Activated CD4-positive, alpha-beta T cell treated with anti-CD3 and anti-CD28 coated beads, Interleukin-2, amount 10 ng/mL, durations not matched to agents 24 days and 14 days (primary cell): ENCODE results near the gene GRB10. TPM values are rescaled to one million over a fixed set of nuclear protein-coding genes. Genes with fewer than 3 reads are reported as not detected.

Source experiments
- DNase-seq: peaks from one replicate; pipeline ENCODE4 v3.0.0; 2022
- H3K27ac Mint-ChIP-seq: one replicate; pipeline ENCODE4 v1.8.0; 2022; ENCODE audit warnings: mild to moderate bottlenecking, mixed read lengths
- H3K27me3 Mint-ChIP-seq: one replicate; pipeline ENCODE4 v1.8.0; 2022; ENCODE audit warnings: mixed read lengths
- H3K36me3 Mint-ChIP-seq: one replicate; pipeline ENCODE4 v1.8.0; 2022; ENCODE audit warnings: low read depth, mild to moderate bottlenecking, mixed read lengths
- H3K4me1 Mint-ChIP-seq: one replicate; pipeline ENCODE4 v1.8.0; 2021; ENCODE audit warnings: mixed read lengths
- H3K4me3 Mint-ChIP-seq: one replicate; pipeline ENCODE4 v1.8.0; 2022; ENCODE audit warnings: mild to moderate bottlenecking, moderate library complexity, mixed read lengths
- H3K9me3 Mint-ChIP-seq: one replicate; pipeline ENCODE4 v1.8.0; 2021; ENCODE audit warnings: mixed read lengths
- intact Hi-C: fragments of 100-400 bp; cut with micrococcal nuclease; formaldehyde crosslinking; loops from one replicate; pipeline ENCODE4 v1.15.1; 2023
- total RNA-seq: library from RNA; stranded (reverse); gene quantifications from 2 replicates; pipeline ENCODE4 v1.2.3, GENCODE V29; 2022

GRB10 gene
- total RNA-seq, 1 donor from 2014 or later: 3.6 TPM

- H3K27me3 Mint-ChIP-seq: no peaks in the 10 kb centered on the region
- H3K4me3 Mint-ChIP-seq: no peak overlapping the region
- intact Hi-C loops: no loop called here
- no peaks in the 10 kb centered on the region for H3K9me3 Mint-ChIP-seq
- H3K36me3 Mint-ChIP-seq: no peaks in the 10 kb centered on the region
- H3K27ac Mint-ChIP-seq: no peak overlapping the region
- no peak for DNase-seq
- peaks cover 3% of the 10 kb centered on the region for H3K4me1 Mint-ChIP-seq
These were observed 24.8 kb downstream of the GRB10 start for GRCh38 chr7:50757703-50758390.

GRCh38 chr7:50756180-50756579 is 26.5 kb downstream of the GRB10 start:
- intact Hi-C loops: no loop called here
- H3K4me1 Mint-ChIP-seq: no peaks in the 10 kb centered on the region
- no peak overlapping the region for H3K4me3 Mint-ChIP-seq
- H3K27me3 Mint-ChIP-seq: no peaks in the 10 kb centered on the region
- DNase-seq: no peak
- no peak overlapping the region for H3K27ac Mint-ChIP-seq
- no peaks in the 10 kb centered on the region for H3K9me3 Mint-ChIP-seq
- H3K36me3 Mint-ChIP-seq: no peaks in the 10 kb centered on the region

GRCh38 chr7:50754684-50755083 is 28.0 kb downstream of the GRB10 start:
- Mint-ChIP-seq H3K4me3 (no peak overlapping the region), H3K9me3 (no peaks in the 10 kb centered on the region), H3K4me1 (no peaks in the 10 kb centered on the region), H3K27ac (no peak overlapping the region), H3K27me3 (no peaks in the 10 kb centered on the region), H3K36me3 (no peaks in the 10 kb centered on the region)
- intact Hi-C loops: no loop called here
- no peak for DNase-seq

GRCh38 chr7:50754241-50754640 is 28.5 kb downstream of the GRB10 start:
- Mint-ChIP-seq H3K27ac (no peak overlapping the region), H3K4me1 (no peaks in the 10 kb centered on the region), H3K9me3 (no peaks in the 10 kb centered on the region), H3K36me3 (no peaks in the 10 kb centered on the region), H3K27me3 (no peaks in the 10 kb centered on the region), H3K4me3 (no peak overlapping the region)
- no peak for DNase-seq
- intact Hi-C loops: no loop called here

GRCh38 chr7:50752422-50752821 is 30.3 kb downstream of the GRB10 start:
- DNase-seq: no peak
- Mint-ChIP-seq H3K9me3 (no peaks in the 10 kb centered on the region), H3K36me3 (no peaks in the 10 kb centered on the region), H3K4me1 (no peaks in the 10 kb centered on the region), H3K4me3 (no peak overlapping the region), H3K27me3 (no peaks in the 10 kb centered on the region), H3K27ac (no peak overlapping the region)
- intact Hi-C loops: no loop called here

GRCh38 chr7:50751146-50751545 is 31.6 kb downstream of the GRB10 start:
- no peaks in the 10 kb centered on the region for H3K36me3 Mint-ChIP-seq
- H3K4me3 Mint-ChIP-seq: no peak overlapping the region
- no peaks in the 10 kb centered on the region for H3K27me3 Mint-ChIP-seq
- no peak for DNase-seq
- H3K4me1 Mint-ChIP-seq: no peaks in the 10 kb centered on the region
- H3K9me3 Mint-ChIP-seq: no peaks in the 10 kb centered on the region
- no peak overlapping the region for H3K27ac Mint-ChIP-seq
- intact Hi-C loops: no loop called here

- Mint-ChIP-seq H3K9me3 (no peaks in the 10 kb centered on the region), H3K4me1 (no peaks in the 10 kb centered on the region), H3K36me3 (no peaks in the 10 kb centered on the region), H3K4me3 (no peak overlapping the region), H3K27ac (no peak overlapping the region), H3K27me3 (no peaks in the 10 kb centered on the region)
- intact Hi-C loops: no loop called here
- no peak for DNase-seq
These were observed 32.8 kb downstream of the GRB10 start for GRCh38 chr7:50749896-50750295.

GRCh38 chr7:50748472-50748871 is 34.2 kb downstream of the GRB10 start:
- no peaks in the 10 kb centered on the region for H3K36me3 Mint-ChIP-seq
- H3K4me3 Mint-ChIP-seq: no peak overlapping the region
- no peaks in the 10 kb centered on the region for H3K4me1 Mint-ChIP-seq
- DNase-seq: no peak
- intact Hi-C loops: no loop called here
- no peak overlapping the region for H3K27ac Mint-ChIP-seq
- no peaks in the 10 kb centered on the region for H3K9me3 Mint-ChIP-seq
- no peaks in the 10 kb centered on the region for H3K27me3 Mint-ChIP-seq

- no peaks in the 10 kb centered on the region for H3K36me3 Mint-ChIP-seq
- no peak for DNase-seq
- no peak overlapping the region for H3K27ac Mint-ChIP-seq
- intact Hi-C loops: no loop called here
- H3K9me3 Mint-ChIP-seq: no peaks in the 10 kb centered on the region
- H3K4me1 Mint-ChIP-seq: no peaks in the 10 kb centered on the region
- no peak overlapping the region for H3K4me3 Mint-ChIP-seq
- no peaks in the 10 kb centered on the region for H3K27me3 Mint-ChIP-seq
These were observed 36.9 kb downstream of the GRB10 start for GRCh38 chr7:50745835-50746234.

- Mint-ChIP-seq H3K27me3 (no peaks in the 10 kb centered on the region), H3K36me3 (no peaks in the 10 kb centered on the region)
- intact Hi-C loops: no loop called here
These were observed 37.4 kb downstream of the GRB10 start for GRCh38 chr7:50745336-50745735.

GRCh38 chr7:50743893-50744292 is 38.8 kb downstream of the GRB10 start:
- Mint-ChIP-seq H3K9me3 (peaks cover 5% of the 10 kb centered on the region), H3K36me3 (no peaks in the 10 kb centered on the region), H3K4me3 (no peak overlapping the region), H3K27ac (no peak overlapping the region), H3K27me3 (no peaks in the 10 kb centered on the region), H3K4me1 (peaks cover 12% of the 10 kb centered on the region)
- no peak for DNase-seq
- intact Hi-C loops: no loop called here

More at GRCh38 chr7:50745336-50745735, 37.4 kb downstream of the GRB10 start:
- Mint-ChIP-seq H3K27ac (no peak overlapping the region), H3K9me3 (no peaks in the 10 kb centered on the region), H3K4me3 (no peak overlapping the region), H3K4me1 (no peaks in the 10 kb centered on the region)
- DNase-seq: no peak

GRCh38 chr7:50743016-50743415 is 39.7 kb downstream of the GRB10 start:
- Mint-ChIP-seq H3K4me3 (no peak overlapping the region), H3K27me3 (no peaks in the 10 kb centered on the region), H3K27ac (no peak overlapping the region), H3K4me1 (peaks cover 12% of the 10 kb centered on the region), H3K36me3 (no peaks in the 10 kb centered on the region), H3K9me3 (peaks cover 5% of the 10 kb centered on the region)
- intact Hi-C loops: no loop called here
- DNase-seq: no peak

GRCh38 chr7:50742401-50742800 is 40.3 kb downstream of the GRB10 start:
- Mint-ChIP-seq H3K27ac (no peak overlapping the region), H3K9me3 (peaks cover 5% of the 10 kb centered on the region), H3K4me1 (peaks cover 12% of the 10 kb centered on the region), H3K36me3 (no peaks in the 10 kb centered on the region), H3K27me3 (no peaks in the 10 kb centered on the region), H3K4me3 (no peak overlapping the region)
- intact Hi-C loops: no loop called here
- no peak for DNase-seq

- Mint-ChIP-seq H3K27me3 (no peaks in the 10 kb centered on the region), H3K36me3 (no peaks in the 10 kb centered on the region), H3K4me1 (peaks cover 16% of the 10 kb centered on the region), H3K4me3 (peak overlapping the region; percentile 53), H3K9me3 (peaks cover 5% of the 10 kb centered on the region), H3K27ac (peak overlapping the region; percentile 71)
- intact Hi-C loops: no loop called here
- peak; percentile 91 for DNase-seq
These were observed 42.8 kb downstream of the GRB10 start for GRCh38 chr7:50739744-50740435.

GRCh38 chr7:50738932-50739331 is 43.8 kb downstream of the GRB10 start:
- intact Hi-C loops: no loop called here
- H3K27ac Mint-ChIP-seq: no peak overlapping the region
- no peak for DNase-seq

More at GRCh38 chr7:50738932-50739331, 43.8 kb downstream of the GRB10 start:
- peaks cover 5% of the 10 kb centered on the region for H3K9me3 Mint-ChIP-seq
- no peaks in the 10 kb centered on the region for H3K27me3 Mint-ChIP-seq
- no peaks in the 10 kb centered on the region for H3K36me3 Mint-ChIP-seq
- H3K4me3 Mint-ChIP-seq: no peak overlapping the region
- H3K4me1 Mint-ChIP-seq: peaks cover 16% of the 10 kb centered on the region
